Sigmoid colon (tissue), 4 donors: ENCODE measurements around the gene HDAC4.

Experiments used
- CTCF ChIP-seq, 4 experiments: fragments of 450-650 bp in 3 of 4; fragments of 200-600 bp in 1 of 4; IDR thresholded peaks; one replicate each; pipeline ENCODE4 v1.5.1; 2016 to 2019; ENCODE audit warnings: antibody characterized with exemption in 4 of 4, mild to moderate bottlenecking in 3 of 4, moderate library complexity in 2 of 4
- EP300 ChIP-seq, 4 donors: sonication (generic); formaldehyde crosslinking; IDR thresholded peaks; one replicate each; pipeline ENCODE4 v1.6.1; 2017; ENCODE audit warnings: antibody characterized with exemption in 4 of 4
- POLR2A ChIP-seq, 2 donors: fragments of 450-650 bp; IDR thresholded peaks; one replicate each; pipeline ENCODE4 v1.6.1; 2016; ENCODE audit warnings: antibody characterized with exemption in 2 of 2, mild to moderate bottlenecking in 2 of 2, moderate library complexity in 2 of 2
- POLR2AphosphoS5 ChIP-seq, 4 donors: sonication (generic); formaldehyde crosslinking; IDR thresholded peaks; one replicate each; pipeline ENCODE4 v1.6.1; 2017; ENCODE audit warnings: antibody characterized with exemption in 4 of 4

- TF ChIP-seq POLR2AphosphoS5 (IDR thresholded peaks at IDR 0.05) = no peak
- TF ChIP-seq POLR2A (IDR thresholded peaks at IDR 0.05) = no peak
- no peak for TF ChIP-seq CTCF (IDR thresholded peaks at IDR 0.05)
- TF ChIP-seq EP300 (IDR thresholded peaks at IDR 0.05) = no peak
Observed at GRCh38 chr2:239115616-239116015, 285.2 kb downstream of the HDAC4 start.
